ENCODE results near the gene GDF7.

The GDF7 gene

DNA sequence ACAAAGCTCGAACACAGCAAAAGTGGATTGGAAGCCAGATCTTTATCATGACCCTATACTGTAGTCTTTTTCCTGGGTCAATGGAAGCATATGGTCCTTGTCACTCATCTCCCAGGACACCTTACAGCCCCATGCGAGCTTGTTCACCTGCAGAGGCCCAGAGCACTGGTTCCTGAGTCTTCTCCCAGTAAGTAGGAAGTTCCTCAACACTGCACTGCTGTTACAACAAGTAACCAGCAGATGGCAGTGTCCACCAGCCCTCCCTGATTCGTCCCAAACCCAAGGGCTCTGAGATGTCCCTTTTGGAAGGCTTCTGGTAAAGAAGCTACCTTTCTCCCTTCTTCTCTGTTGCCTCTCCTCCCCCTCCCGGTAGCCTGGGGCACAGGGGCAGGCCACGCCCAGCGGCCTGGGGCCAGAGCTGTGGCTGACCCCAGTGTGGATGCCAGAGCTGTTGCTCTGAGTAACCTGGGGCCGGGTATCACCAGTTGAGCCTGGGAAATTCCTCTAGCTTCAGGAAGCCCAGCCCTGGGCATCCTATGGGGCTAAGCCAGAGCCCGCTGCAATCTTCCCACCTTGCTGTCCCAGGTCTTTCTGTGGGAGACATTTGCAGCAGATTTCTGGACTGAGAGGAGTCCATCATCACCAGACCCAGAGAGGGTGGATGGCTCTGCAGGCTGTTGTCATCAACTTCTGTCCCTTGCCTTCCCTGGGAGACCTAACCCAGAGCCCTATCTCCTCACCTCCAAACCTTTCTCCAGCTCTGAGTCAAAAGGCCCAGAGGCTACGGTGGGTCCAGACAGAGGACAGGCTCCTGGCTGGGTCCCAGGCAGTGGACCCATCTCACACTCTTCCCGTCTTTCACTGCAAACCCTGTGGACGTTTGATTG lies 5.3 kb upstream of the GDF7 start:
- H3K27me3 ChIP-seq (ENCODE audit: control insufficient read depth in 1 of 2, insufficient read depth in 2 of 2, low read length in 2 of 2) = peaks cover 35 to 51% of the 10 kb centered on the region in 2 donors
- no peaks in the 10 kb centered on the region for H3K36me3 ChIP-seq (ENCODE audit: control insufficient read depth in 2 of 2, insufficient read depth in 2 of 2, low read length in 2 of 2)
- H3K9ac ChIP-seq (ENCODE audit: low read length in 2 of 2) = no peak overlapping the region
- no peak overlapping the region for H3K27ac ChIP-seq (ENCODE audit: low read length)
- H3K4me3 ChIP-seq (ENCODE audit: low read length in 2 of 2) = no peak overlapping the region
- H3K4me1 ChIP-seq (ENCODE audit: control insufficient read depth, insufficient read depth, low read length) = peaks cover 16% of the 10 kb centered on the region
- no peaks in the 10 kb centered on the region for H3K9me3 ChIP-seq (ENCODE audit: control insufficient read depth in 2 of 2, low read length in 2 of 2)

GRCh38 chr2:20662308-20662937 lies 4.5 kb upstream of the GDF7 start:
- no peak overlapping the region for H3K4me3 ChIP-seq (ENCODE audit: low read length in 2 of 2)
- peaks cover 18% of the 10 kb centered on the region for H3K4me1 ChIP-seq (ENCODE audit: control insufficient read depth, insufficient read depth, low read length)
- H3K9ac ChIP-seq (ENCODE audit: low read length in 2 of 2) = no peak overlapping the region
- H3K36me3 ChIP-seq (ENCODE audit: control insufficient read depth in 2 of 2, insufficient read depth in 2 of 2, low read length in 2 of 2) = no peaks in the 10 kb centered on the region
- no peaks in the 10 kb centered on the region for H3K9me3 ChIP-seq (ENCODE audit: control insufficient read depth in 2 of 2, low read length in 2 of 2)
- no peak overlapping the region for H3K27ac ChIP-seq (ENCODE audit: low read length)
- H3K27me3 ChIP-seq (ENCODE audit: control insufficient read depth in 1 of 2, insufficient read depth in 2 of 2, low read length in 2 of 2) = peaks cover 35 to 54% of the 10 kb centered on the region in 2 donors

- Histone ChIP-seq H3K4me1 (ENCODE audit: control insufficient read depth, insufficient read depth, low read length) (peaks cover 23% of the 10 kb centered on the region), H3K4me3 (ENCODE audit: low read length in 2 of 2) (no peak overlapping the region), H3K27ac (ENCODE audit: low read length) (no peak overlapping the region), H3K9me3 (ENCODE audit: control insufficient read depth in 2 of 2, low read length in 2 of 2) (no peaks in the 10 kb centered on the region), H3K36me3 (ENCODE audit: control insufficient read depth in 2 of 2, insufficient read depth in 2 of 2, low read length in 2 of 2) (no peaks in the 10 kb centered on the region), H3K9ac (ENCODE audit: low read length in 2 of 2) (no peak overlapping the region), H3K27me3 (ENCODE audit: control insufficient read depth in 1 of 2, insufficient read depth in 2 of 2, low read length in 2 of 2) (peaks cover 44 to 64% of the 10 kb centered on the region in 2 donors)
Observed at GRCh38 chr2:20663196-20664070, 3.5 kb upstream of the GDF7 start.

- H3K27me3 ChIP-seq (ENCODE audit: control insufficient read depth in 1 of 2, insufficient read depth in 2 of 2, low read length in 2 of 2) = peaks cover 50 to 70% of the 10 kb centered on the region in 2 donors
- no peak overlapping the region for H3K27ac ChIP-seq (ENCODE audit: low read length)
- H3K9ac ChIP-seq (ENCODE audit: low read length in 2 of 2) = no peak overlapping the region
- H3K4me1 ChIP-seq (ENCODE audit: control insufficient read depth, insufficient read depth, low read length) = peaks cover 23% of the 10 kb centered on the region
- no peak overlapping the region for H3K4me3 ChIP-seq (ENCODE audit: low read length in 2 of 2)
- no peaks in the 10 kb centered on the region for H3K36me3 ChIP-seq (ENCODE audit: control insufficient read depth in 2 of 2, insufficient read depth in 2 of 2, low read length in 2 of 2)
- H3K9me3 ChIP-seq (ENCODE audit: control insufficient read depth in 2 of 2, low read length in 2 of 2) = no peaks in the 10 kb centered on the region
Observed at GRCh38 chr2:20664071-20664390, 2.9 kb upstream of the GDF7 start.

- H3K9me3 ChIP-seq (ENCODE audit: control insufficient read depth in 2 of 2, low read length in 2 of 2) = no peaks in the 10 kb centered on the region
- H3K27ac ChIP-seq (ENCODE audit: low read length) = no peak overlapping the region
- no peak overlapping the region for H3K9ac ChIP-seq (ENCODE audit: low read length in 2 of 2)
- no peak overlapping the region for H3K4me3 ChIP-seq (ENCODE audit: low read length in 2 of 2)
- peaks cover 25% of the 10 kb centered on the region for H3K4me1 ChIP-seq (ENCODE audit: control insufficient read depth, insufficient read depth, low read length)
- H3K27me3 ChIP-seq (ENCODE audit: control insufficient read depth in 1 of 2, insufficient read depth in 2 of 2, low read length in 2 of 2) = peaks cover 56 to 76% of the 10 kb centered on the region in 2 donors
- no peaks in the 10 kb centered on the region for H3K36me3 ChIP-seq (ENCODE audit: control insufficient read depth in 2 of 2, insufficient read depth in 2 of 2, low read length in 2 of 2)
Observed at GRCh38 chr2:20664431-20665242, 2.3 kb upstream of the GDF7 start.

GRCh38 chr2:20665243-20666004 lies 1.5 kb upstream of the GDF7 start:
- no peak overlapping the region for H3K27ac ChIP-seq (ENCODE audit: low read length)
- peak overlapping the region; percentile 48 to 69 for H3K4me3 ChIP-seq (ENCODE audit: low read length in 2 of 2)
- no peak overlapping the region for H3K9ac ChIP-seq (ENCODE audit: low read length in 2 of 2)
- H3K36me3 ChIP-seq (ENCODE audit: control insufficient read depth in 2 of 2, insufficient read depth in 2 of 2, low read length in 2 of 2) = no peaks in the 10 kb centered on the region
- H3K4me1 ChIP-seq (ENCODE audit: control insufficient read depth, insufficient read depth, low read length) = peaks cover 25% of the 10 kb centered on the region
- no peaks in the 10 kb centered on the region for H3K9me3 ChIP-seq (ENCODE audit: control insufficient read depth in 2 of 2, low read length in 2 of 2)
- H3K27me3 ChIP-seq (ENCODE audit: control insufficient read depth in 1 of 2, insufficient read depth in 2 of 2, low read length in 2 of 2) = peaks cover 64 to 83% of the 10 kb centered on the region in 2 donors

GRCh38 chr2:20666005-20666303 lies 990 bp upstream of the GDF7 start:
- Histone ChIP-seq H3K4me1 (ENCODE audit: control insufficient read depth, insufficient read depth, low read length) (peaks cover 25% of the 10 kb centered on the region), H3K9me3 (ENCODE audit: control insufficient read depth in 2 of 2, low read length in 2 of 2) (no peaks in the 10 kb centered on the region), H3K36me3 (ENCODE audit: control insufficient read depth in 2 of 2, insufficient read depth in 2 of 2, low read length in 2 of 2) (no peaks in the 10 kb centered on the region), H3K27me3 (ENCODE audit: control insufficient read depth in 1 of 2, insufficient read depth in 2 of 2, low read length in 2 of 2) (peaks cover 65 to 85% of the 10 kb centered on the region in 2 donors), H3K9ac (ENCODE audit: low read length in 2 of 2) (no peak overlapping the region), H3K27ac (ENCODE audit: low read length) (no peak overlapping the region), H3K4me3 (ENCODE audit: low read length in 2 of 2) (peak overlapping the region; percentile 48 to 69)

DNA sequence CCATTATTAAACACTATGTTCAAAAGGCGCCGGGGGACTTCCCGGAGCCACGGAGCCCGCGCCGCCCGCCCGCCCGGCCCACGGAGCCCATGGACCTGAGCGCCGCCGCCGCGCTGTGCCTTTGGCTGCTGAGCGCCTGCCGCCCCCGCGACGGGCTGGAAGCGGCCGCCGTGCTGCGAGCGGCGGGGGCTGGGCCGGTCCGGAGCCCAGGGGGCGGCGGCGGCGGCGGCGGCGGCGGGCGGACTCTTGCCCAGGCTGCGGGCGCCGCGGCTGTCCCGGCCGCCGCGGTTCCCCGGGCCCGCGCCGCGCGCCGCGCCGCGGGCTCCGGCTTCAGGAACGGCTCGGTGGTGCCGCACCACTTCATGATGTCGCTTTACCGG lies 197 bp downstream of the GDF7 start:
- Histone ChIP-seq H3K4me1 (ENCODE audit: control insufficient read depth, insufficient read depth, low read length) (peaks cover 27% of the 10 kb centered on the region), H3K27ac (ENCODE audit: low read length) (no peak overlapping the region), H3K27me3 (ENCODE audit: control insufficient read depth in 1 of 2, insufficient read depth in 2 of 2, low read length in 2 of 2) (peaks cover 75 to 91% of the 10 kb centered on the region in 2 donors), H3K9ac (ENCODE audit: low read length in 2 of 2) (no peak overlapping the region), H3K36me3 (ENCODE audit: control insufficient read depth in 2 of 2, insufficient read depth in 2 of 2, low read length in 2 of 2) (no peaks in the 10 kb centered on the region), H3K4me3 (ENCODE audit: low read length in 2 of 2) (peak overlapping the region; percentile 26 to 71), H3K9me3 (ENCODE audit: control insufficient read depth in 2 of 2, low read length in 2 of 2) (no peaks in the 10 kb centered on the region)

- peak overlapping the region; percentile 26 to 71 for H3K4me3 ChIP-seq (ENCODE audit: low read length in 2 of 2)
Observed at GRCh38 chr2:20667531-20668401, 822 bp downstream of the GDF7 start.

More at GRCh38 chr2:20667531-20668401, 822 bp downstream of the GDF7 start:
- H3K27ac ChIP-seq (ENCODE audit: low read length) = no peak overlapping the region
- peaks cover 75 to 91% of the 10 kb centered on the region in 2 donors for H3K27me3 ChIP-seq (ENCODE audit: control insufficient read depth in 1 of 2, insufficient read depth in 2 of 2, low read length in 2 of 2)
- no peaks in the 10 kb centered on the region for H3K9me3 ChIP-seq (ENCODE audit: control insufficient read depth in 2 of 2, low read length in 2 of 2)
- no peaks in the 10 kb centered on the region for H3K36me3 ChIP-seq (ENCODE audit: control insufficient read depth in 2 of 2, insufficient read depth in 2 of 2, low read length in 2 of 2)
- H3K4me1 ChIP-seq (ENCODE audit: control insufficient read depth, insufficient read depth, low read length) = peaks cover 31% of the 10 kb centered on the region
- H3K9ac ChIP-seq (ENCODE audit: low read length in 2 of 2) = no peak overlapping the region
